ENCODE results near the gene IPO4. TPM values are rescaled to one million over a fixed set of nuclear protein-coding genes. Genes with fewer than 3 reads are reported as not detected.
A peak's percentile ranks its signal among the peaks of the same experiment; 100 is the strongest.

IPO4 gene
- total and polyA plus RNA-seq, 9 of the 15 experiments (the other 6 are each of a cell fraction or from before 2014, with no cell fraction given) = 7.3 to 122 (median 31.8) TPM

GRCh38 chr14:24195186-24196070, 6.8 kb upstream of the IPO4 start, which contains the start of gene TM9SF1 (continued):
- TF ChIP-seq STAT5A (IDR thresholded peaks at IDR 0.05; ENCODE audit: borderline replicate concordance, low read length) (no peak), RBM22 (IDR thresholded peaks at IDR 0.05; ENCODE audit: low read depth, low read length, poor library complexity, severe bottlenecking) (peak; percentile 66), FUS (optimal IDR thresholded peaks at IDR 0.05; ENCODE audit: low read depth, low read length) (no peak), SUPT5H (IDR thresholded peaks at IDR 0.05) (peak; percentile 70), ZC3H8 (IDR thresholded peaks at IDR 0.05) (no peak), MBD2 (IDR thresholded peaks at IDR 0.05; ENCODE audit: borderline replicate concordance, low read depth) (peak; percentile 59), ZBED1 (IDR thresholded peaks at IDR 0.05) (no peak), KLF1 (tag; IDR thresholded peaks at IDR 0.05) (peak; percentile 61), SAFB (IDR thresholded peaks at IDR 0.05; ENCODE audit: borderline replicate concordance, low read depth, low read length) (no peak), CSDE1 (IDR thresholded peaks at IDR 0.05) (peak in 1 of 2 experiments; percentile 88; a peak in 2 of 4 replicates), MEF2D (tag; conservative IDR thresholded peaks at IDR 0.05; ENCODE audit: low read depth) (no peak), SIN3A (IDR thresholded peaks at IDR 0.05; ENCODE audit: borderline replicate concordance in 2 of 2, control insufficient read depth in 1 of 2, low read depth in 2 of 2, low read length in 2 of 2) (peak; percentile 57 to 58; a peak in 2 of 4 replicates), RB1 (IDR thresholded peaks at IDR 0.05; ENCODE audit: low read depth) (peak; percentile 86), BRD4 (IDR thresholded peaks at IDR 0.05) (peak; percentile 68; the same call in 1 of the 2 replicates), MAFG (tag; conservative IDR thresholded peaks at IDR 0.05) (no peak), TAF9B (IDR thresholded peaks at IDR 0.05; ENCODE audit: partially characterized antibody) (peak; percentile 42), SOX6 (IDR thresholded peaks at IDR 0.05) (0 out of 2 replicates have a peak, but pooled peaks have one; percentile 6), SRSF9 (IDR thresholded peaks at IDR 0.05; ENCODE audit: borderline replicate concordance, low read depth, low read length) (no peak)
- TF ChIP-seq, protein P1, sequence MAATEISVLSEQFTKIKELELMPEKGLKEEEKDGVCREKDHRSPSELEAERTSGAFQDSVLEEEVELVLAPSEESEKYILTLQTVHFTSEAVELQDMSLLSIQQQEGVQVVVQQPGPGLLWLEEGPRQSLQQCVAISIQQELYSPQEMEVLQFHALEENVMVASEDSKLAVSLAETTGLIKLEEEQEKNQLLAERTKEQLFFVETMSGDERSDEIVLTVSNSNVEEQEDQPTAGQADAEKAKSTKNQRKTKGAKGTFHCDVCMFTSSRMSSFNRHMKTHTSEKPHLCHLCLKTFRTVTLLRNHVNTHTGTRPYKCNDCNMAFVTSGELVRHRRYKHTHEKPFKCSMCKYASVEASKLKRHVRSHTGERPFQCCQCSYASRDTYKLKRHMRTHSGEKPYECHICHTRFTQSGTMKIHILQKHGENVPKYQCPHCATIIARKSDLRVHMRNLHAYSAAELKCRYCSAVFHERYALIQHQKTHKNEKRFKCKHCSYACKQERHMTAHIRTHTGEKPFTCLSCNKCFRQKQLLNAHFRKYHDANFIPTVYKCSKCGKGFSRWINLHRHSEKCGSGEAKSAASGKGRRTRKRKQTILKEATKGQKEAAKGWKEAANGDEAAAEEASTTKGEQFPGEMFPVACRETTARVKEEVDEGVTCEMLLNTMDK (IDR thresholded peaks at IDR 0.05; ENCODE audit: borderline replicate concordance, insufficient read depth, low read depth, low read length, poor library complexity, severe bottlenecking) = no peak
- TF ChIP-seq, protein P2, sequence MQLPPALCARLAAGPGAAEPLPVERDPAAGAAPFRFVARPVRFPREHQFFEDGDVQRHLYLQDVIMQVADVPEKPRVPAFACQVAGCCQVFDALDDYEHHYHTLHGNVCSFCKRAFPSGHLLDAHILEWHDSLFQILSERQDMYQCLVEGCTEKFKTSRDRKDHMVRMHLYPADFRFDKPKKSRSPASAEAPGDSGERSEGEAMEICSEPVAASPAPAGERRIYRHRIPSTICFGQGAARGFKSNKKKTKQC (CRISPR knock-in tag; IDR thresholded peaks at IDR 0.05) = no peak; the same call in 1 of the 2 replicates
- TF ChIP-seq, protein P3, sequence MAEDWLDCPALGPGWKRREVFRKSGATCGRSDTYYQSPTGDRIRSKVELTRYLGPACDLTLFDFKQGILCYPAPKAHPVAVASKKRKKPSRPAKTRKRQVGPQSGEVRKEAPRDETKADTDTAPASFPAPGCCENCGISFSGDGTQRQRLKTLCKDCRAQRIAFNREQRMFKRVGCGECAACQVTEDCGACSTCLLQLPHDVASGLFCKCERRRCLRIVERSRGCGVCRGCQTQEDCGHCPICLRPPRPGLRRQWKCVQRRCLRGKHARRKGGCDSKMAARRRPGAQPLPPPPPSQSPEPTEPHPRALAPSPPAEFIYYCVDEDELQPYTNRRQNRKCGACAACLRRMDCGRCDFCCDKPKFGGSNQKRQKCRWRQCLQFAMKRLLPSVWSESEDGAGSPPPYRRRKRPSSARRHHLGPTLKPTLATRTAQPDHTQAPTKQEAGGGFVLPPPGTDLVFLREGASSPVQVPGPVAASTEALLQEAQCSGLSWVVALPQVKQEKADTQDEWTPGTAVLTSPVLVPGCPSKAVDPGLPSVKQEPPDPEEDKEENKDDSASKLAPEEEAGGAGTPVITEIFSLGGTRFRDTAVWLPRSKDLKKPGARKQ (CRISPR knock-in tag; IDR thresholded peaks at IDR 0.05) = no peak
